ENCODE results near the gene CA7. TPM values are rescaled to one million over a fixed set of nuclear protein-coding genes. Genes with fewer than 3 reads are reported as not detected.

CA7 gene
- total RNA-seq, 4 donors from 2014 or later = not detected

- TF ChIP-seq, protein P1, sequence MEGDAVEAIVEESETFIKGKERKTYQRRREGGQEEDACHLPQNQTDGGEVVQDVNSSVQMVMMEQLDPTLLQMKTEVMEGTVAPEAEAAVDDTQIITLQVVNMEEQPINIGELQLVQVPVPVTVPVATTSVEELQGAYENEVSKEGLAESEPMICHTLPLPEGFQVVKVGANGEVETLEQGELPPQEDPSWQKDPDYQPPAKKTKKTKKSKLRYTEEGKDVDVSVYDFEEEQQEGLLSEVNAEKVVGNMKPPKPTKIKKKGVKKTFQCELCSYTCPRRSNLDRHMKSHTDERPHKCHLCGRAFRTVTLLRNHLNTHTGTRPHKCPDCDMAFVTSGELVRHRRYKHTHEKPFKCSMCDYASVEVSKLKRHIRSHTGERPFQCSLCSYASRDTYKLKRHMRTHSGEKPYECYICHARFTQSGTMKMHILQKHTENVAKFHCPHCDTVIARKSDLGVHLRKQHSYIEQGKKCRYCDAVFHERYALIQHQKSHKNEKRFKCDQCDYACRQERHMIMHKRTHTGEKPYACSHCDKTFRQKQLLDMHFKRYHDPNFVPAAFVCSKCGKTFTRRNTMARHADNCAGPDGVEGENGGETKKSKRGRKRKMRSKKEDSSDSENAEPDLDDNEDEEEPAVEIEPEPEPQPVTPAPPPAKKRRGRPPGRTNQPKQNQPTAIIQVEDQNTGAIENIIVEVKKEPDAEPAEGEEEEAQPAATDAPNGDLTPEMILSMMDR (IDR thresholded peaks at IDR 0.05; ENCODE audit: low read depth) = no peak
Observed at GRCh38 chr16:66811043-66811442, 33.2 kb upstream of the CA7 start.

DNA sequence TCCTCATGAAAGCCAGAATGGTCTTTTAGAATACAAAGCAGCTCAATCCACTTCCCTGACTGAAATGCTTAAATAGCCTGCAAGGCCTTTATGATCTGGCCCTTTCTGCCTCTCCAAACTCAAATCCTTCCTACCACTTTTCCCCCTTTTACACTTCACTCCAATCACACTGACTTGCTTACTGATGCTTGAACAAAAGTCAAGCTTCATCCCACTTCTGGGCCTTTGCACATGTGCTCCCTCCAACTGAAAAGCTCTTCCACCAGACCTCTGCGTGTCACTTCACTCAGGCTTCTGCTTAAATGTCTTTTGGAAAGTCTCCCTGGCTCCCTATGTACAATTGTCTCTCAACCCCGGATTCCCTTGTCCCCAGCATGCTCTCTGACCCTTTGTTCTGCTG is 29.5 kb upstream of the CA7 start:
- TF ChIP-seq, protein P1 (IDR thresholded peaks at IDR 0.05; ENCODE audit: low read depth) = no peak

- TF ChIP-seq, protein P1 (IDR thresholded peaks at IDR 0.05; ENCODE audit: low read depth) = no peak
Observed at GRCh38 chr16:66824006-66824405, 20.2 kb upstream of the CA7 start.

DNA sequence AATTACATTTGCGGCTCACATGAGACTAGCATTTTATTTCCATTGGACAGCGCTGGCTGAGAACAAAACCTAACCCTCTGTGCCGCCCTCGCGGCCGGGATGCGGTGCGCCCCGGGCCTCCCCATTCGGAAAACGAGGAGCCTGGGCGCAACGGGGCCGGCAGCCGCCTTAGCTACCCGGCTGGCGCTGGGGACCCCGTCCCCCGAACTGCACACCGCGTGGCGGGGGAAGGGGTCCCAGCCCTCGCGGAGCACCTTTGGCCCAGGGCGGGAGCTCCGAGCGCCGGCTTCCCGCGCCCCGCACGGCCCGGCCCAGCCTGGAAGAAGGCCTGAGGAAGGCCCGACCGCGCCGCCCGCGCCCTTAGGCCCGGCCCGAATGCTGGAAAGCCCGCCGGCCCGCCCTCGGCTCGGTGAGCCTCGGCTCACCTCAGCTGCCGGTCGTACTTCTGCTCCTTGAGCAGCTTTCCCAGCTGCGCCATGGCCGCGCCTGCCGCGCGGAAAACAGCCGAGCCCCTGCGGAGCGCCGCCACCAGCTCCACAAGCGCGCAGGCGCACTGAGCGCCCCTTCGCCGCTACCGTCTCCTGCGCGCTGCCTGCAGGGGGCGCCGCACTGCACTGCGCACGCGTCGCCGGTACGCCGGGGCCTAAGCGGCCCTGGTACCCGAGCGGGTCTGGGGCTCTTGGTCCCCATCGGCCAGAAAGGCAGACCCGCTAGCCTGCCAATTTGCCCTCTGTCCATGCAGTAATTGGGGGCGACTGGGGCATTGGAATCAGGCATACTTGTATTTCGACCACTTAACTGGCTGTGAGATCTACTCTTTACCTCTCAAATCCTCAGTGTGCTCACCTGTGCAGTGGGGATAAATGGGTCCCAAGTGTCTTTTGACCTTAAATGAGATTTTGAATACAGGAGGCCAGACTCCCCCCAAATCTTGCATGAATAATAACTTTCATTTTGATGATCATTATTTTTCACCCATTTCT is 13.5 kb upstream of the CA7 start, which contains the start of gene NAE1:
TSS of gene NAE1 (minus strand) at position 555 of the 983 bp plus-strand sequence. CDS start at position 478, 77 bp downstream.
- TF ChIP-seq, protein P1 (IDR thresholded peaks at IDR 0.05; ENCODE audit: low read depth) = no peak

DNA sequence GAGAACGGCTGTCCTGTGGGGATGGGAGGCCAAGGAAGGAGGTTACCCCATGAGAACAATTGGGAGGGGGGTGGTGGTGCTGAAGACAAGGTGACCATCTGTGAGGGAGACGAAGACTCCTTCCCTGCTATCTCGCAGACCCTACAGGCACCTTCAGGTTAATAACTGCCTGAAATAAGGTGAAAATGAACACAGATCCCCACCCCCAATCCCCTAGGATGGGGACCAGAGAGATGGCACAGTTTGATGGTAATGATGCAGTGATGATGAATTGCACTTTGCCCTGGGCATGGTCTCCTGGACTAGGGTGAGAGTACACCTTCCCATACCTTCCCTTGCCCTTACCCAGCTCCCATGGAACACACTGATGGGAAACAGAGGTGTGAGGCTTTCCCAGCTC is 12.0 kb upstream of the CA7 start:
- TF ChIP-seq, protein P1 (IDR thresholded peaks at IDR 0.05; ENCODE audit: low read depth) = no peak

GRCh38 chr16:66832661-66833305 is 11.4 kb upstream of the CA7 start:
- TF ChIP-seq, protein P1 (IDR thresholded peaks at IDR 0.05; ENCODE audit: low read depth) = no peak

GRCh38 chr16:66834746-66835145 is 9.5 kb upstream of the CA7 start:
- TF ChIP-seq, protein P1 (IDR thresholded peaks at IDR 0.05; ENCODE audit: low read depth) = no peak
